Tibial nerve (tissue), 4 donors: Measurements from ENCODE around the gene PARD6B.

Experiments used
- EP300 ChIP-seq, 2 donors: sonication (generic); formaldehyde crosslinking; IDR thresholded peaks; one replicate each; pipeline ENCODE4 v1.6.1; 2017; ENCODE audit warnings: antibody characterized with exemption in 2 of 2, mild to moderate bottlenecking in 1 of 2
- POLR2A ChIP-seq, 2 donors: fragments of 450-650 bp; IDR thresholded peaks; one replicate each; pipeline ENCODE4 v1.6.1; 2017; ENCODE audit warnings: antibody characterized with exemption in 2 of 2, mild to moderate bottlenecking in 2 of 2, moderate library complexity in 2 of 2
- TF ChIP-seq, protein P1 (sequence below), 5 experiments: fragments of 200-600 bp in 3 of 5; fragments of 450-650 bp in 2 of 5; sonication (generic) in 3 of 5; IDR thresholded peaks; one replicate each; pipeline ENCODE4 v1.5.1; 2016 to 2019; ENCODE audit warnings: antibody characterized with exemption in 5 of 5, mild to moderate bottlenecking in 3 of 5, moderate library complexity in 2 of 5

GRCh38 chr20:50784464-50784863 lies 53.1 kb downstream of the PARD6B start:
- TF ChIP-seq, protein P1, sequence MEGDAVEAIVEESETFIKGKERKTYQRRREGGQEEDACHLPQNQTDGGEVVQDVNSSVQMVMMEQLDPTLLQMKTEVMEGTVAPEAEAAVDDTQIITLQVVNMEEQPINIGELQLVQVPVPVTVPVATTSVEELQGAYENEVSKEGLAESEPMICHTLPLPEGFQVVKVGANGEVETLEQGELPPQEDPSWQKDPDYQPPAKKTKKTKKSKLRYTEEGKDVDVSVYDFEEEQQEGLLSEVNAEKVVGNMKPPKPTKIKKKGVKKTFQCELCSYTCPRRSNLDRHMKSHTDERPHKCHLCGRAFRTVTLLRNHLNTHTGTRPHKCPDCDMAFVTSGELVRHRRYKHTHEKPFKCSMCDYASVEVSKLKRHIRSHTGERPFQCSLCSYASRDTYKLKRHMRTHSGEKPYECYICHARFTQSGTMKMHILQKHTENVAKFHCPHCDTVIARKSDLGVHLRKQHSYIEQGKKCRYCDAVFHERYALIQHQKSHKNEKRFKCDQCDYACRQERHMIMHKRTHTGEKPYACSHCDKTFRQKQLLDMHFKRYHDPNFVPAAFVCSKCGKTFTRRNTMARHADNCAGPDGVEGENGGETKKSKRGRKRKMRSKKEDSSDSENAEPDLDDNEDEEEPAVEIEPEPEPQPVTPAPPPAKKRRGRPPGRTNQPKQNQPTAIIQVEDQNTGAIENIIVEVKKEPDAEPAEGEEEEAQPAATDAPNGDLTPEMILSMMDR (IDR thresholded peaks at IDR 0.05) = no peak
- TF ChIP-seq POLR2A (IDR thresholded peaks at IDR 0.05) = no peak
- no peak for TF ChIP-seq EP300 (IDR thresholded peaks at IDR 0.05)
